HEK293 (cell line): ENCODE data around the gene RPN1.

ENCODE experiments used
- FEZF1 ChIP-seq: fragments of 450-650 bp; formaldehyde crosslinking; IDR thresholded peaks from 2 replicates; pipeline ENCODE4 v1.5.1; 2016; ENCODE audit warnings: missing biosample characterization, missing genetic modification characterization
- GLIS1 ChIP-seq: fragments of 450-650 bp; formaldehyde crosslinking; IDR thresholded peaks from 2 replicates; pipeline ENCODE4 v1.5.1; 2016; ENCODE audit warnings: missing biosample characterization, missing genetic modification characterization
- KLF16 ChIP-seq: fragments of 450-650 bp; formaldehyde crosslinking; IDR thresholded peaks from 2 replicates; pipeline ENCODE4 v1.5.1; 2017; ENCODE audit warnings: missing biosample characterization, missing genetic modification characterization
- KLF8 ChIP-seq: fragments of 450-650 bp; formaldehyde crosslinking; IDR thresholded peaks from 2 replicates; pipeline ENCODE4 v1.5.1; 2016; ENCODE audit warnings: missing biosample characterization, missing genetic modification characterization
- OSR2 ChIP-seq: fragments of 450-650 bp; formaldehyde crosslinking; IDR thresholded peaks from 2 replicates; pipeline ENCODE4 v1.5.1; 2016; ENCODE audit warnings: missing biosample characterization, missing genetic modification characterization
- SCRT2 ChIP-seq: fragments of 450-650 bp; formaldehyde crosslinking; IDR thresholded peaks from 2 replicates; pipeline ENCODE4 v1.5.1; 2016; ENCODE audit warnings: missing biosample characterization, missing genetic modification characterization
- SP2 ChIP-seq: fragments of 450-650 bp; formaldehyde crosslinking; IDR thresholded peaks from 2 replicates; pipeline ENCODE4 v1.5.1; 2016; ENCODE audit warnings: missing biosample characterization, missing genetic modification characterization
- SP7 ChIP-seq: fragments of 450-650 bp; formaldehyde crosslinking; IDR thresholded peaks from 2 replicates; pipeline ENCODE4 v1.5.1; 2016; ENCODE audit warnings: missing biosample characterization, missing genetic modification characterization
- YY1 ChIP-seq: fragments of 450-650 bp; formaldehyde crosslinking; IDR thresholded peaks from 2 replicates; pipeline ENCODE4 v1.5.1; 2018; ENCODE audit warnings: missing biosample characterization, missing genetic modification characterization
- ZBTB17 ChIP-seq: fragments of 450-650 bp; formaldehyde crosslinking; IDR thresholded peaks from 2 replicates; pipeline ENCODE4 v1.5.1; 2016; ENCODE audit warnings: missing biosample characterization, missing genetic modification characterization
- ZNF10 ChIP-seq: fragments of 450-650 bp; formaldehyde crosslinking; IDR thresholded peaks from 2 replicates; pipeline ENCODE4 v1.5.1; 2017; ENCODE audit warnings: missing biosample characterization, missing genetic modification characterization
- ZNF112 ChIP-seq: fragments of 450-650 bp; formaldehyde crosslinking; IDR thresholded peaks from 2 replicates; pipeline ENCODE4 v1.5.0; 2017; ENCODE audit warnings: missing biosample characterization, missing genetic modification characterization
- ZNF175 ChIP-seq: fragments of 450-650 bp; formaldehyde crosslinking; IDR thresholded peaks from 2 replicates; pipeline ENCODE4 v1.5.1; 2016; ENCODE audit warnings: missing biosample characterization, missing genetic modification characterization
- ZNF2 ChIP-seq: fragments of 450-650 bp; formaldehyde crosslinking; IDR thresholded peaks from 2 replicates; pipeline ENCODE4 v1.5.1; 2016; ENCODE audit warnings: missing biosample characterization, missing genetic modification characterization
- ZNF302 ChIP-seq: fragments of 450-650 bp; formaldehyde crosslinking; IDR thresholded peaks from 2 replicates; pipeline ENCODE4 v1.5.1; 2016; ENCODE audit warnings: missing biosample characterization, missing genetic modification characterization, low read depth
- ZNF335 ChIP-seq: fragments of 450-650 bp; formaldehyde crosslinking; conservative IDR thresholded peaks from 2 replicates; pipeline ENCODE4 v1.5.1; 2016; ENCODE audit warnings: missing biosample characterization, missing genetic modification characterization
- ZNF404 ChIP-seq: fragments of 450-650 bp; formaldehyde crosslinking; IDR thresholded peaks from 2 replicates; pipeline ENCODE4 v1.5.1; 2017; ENCODE audit warnings: missing biosample characterization, missing genetic modification characterization
- ZNF501 ChIP-seq: fragments of 450-650 bp; formaldehyde crosslinking; IDR thresholded peaks from 2 replicates; pipeline ENCODE4 v1.5.1; 2016; ENCODE audit warnings: missing biosample characterization, missing genetic modification characterization
- ZNF600 ChIP-seq: fragments of 450-650 bp; formaldehyde crosslinking; IDR thresholded peaks from 2 replicates; pipeline ENCODE4 v1.5.1; 2016; ENCODE audit warnings: missing biosample characterization, missing genetic modification characterization
- ZNF677 ChIP-seq: fragments of 450-650 bp; IDR thresholded peaks from 2 replicates; pipeline ENCODE4 v1.5.0; 2018; ENCODE audit warnings: missing biosample characterization, mild to moderate bottlenecking, missing genetic modification characterization, moderate library complexity
- ZNF837 ChIP-seq: fragments of 450-650 bp; formaldehyde crosslinking; IDR thresholded peaks from 2 replicates; pipeline ENCODE4 v1.5.1; 2016; ENCODE audit warnings: missing biosample characterization, missing genetic modification characterization
- ZSCAN16 ChIP-seq: fragments of 450-650 bp; formaldehyde crosslinking; IDR thresholded peaks from 2 replicates; pipeline ENCODE4 v1.5.1; 2016; ENCODE audit warnings: missing biosample characterization, missing genetic modification characterization
- TF ChIP-seq, protein P1 (sequence below): fragments of 450-650 bp; formaldehyde crosslinking; IDR thresholded peaks from 2 replicates; pipeline ENCODE4 v1.5.1; 2016; ENCODE audit warnings: missing biosample characterization, missing genetic modification characterization
- TF ChIP-seq, protein P2 (sequence below): fragments of 450-650 bp; formaldehyde crosslinking; IDR thresholded peaks from 2 replicates; pipeline ENCODE4 v1.5.1; 2016; ENCODE audit warnings: missing biosample characterization, missing genetic modification characterization
- TF ChIP-seq, protein P3 (sequence below): fragments of 450-650 bp; formaldehyde crosslinking; IDR thresholded peaks from 2 replicates; pipeline ENCODE4 v1.5.1; 2016; ENCODE audit warnings: missing biosample characterization, missing genetic modification characterization
- TF ChIP-seq, protein P4 (sequence below): fragments of 450-650 bp; formaldehyde crosslinking; IDR thresholded peaks from 2 replicates; pipeline ENCODE4 v1.5.0; 2017; ENCODE audit warnings: missing biosample characterization, missing genetic modification characterization, borderline replicate concordance
- TF ChIP-seq, protein P5 (sequence below): sonication (generic); formaldehyde crosslinking; IDR thresholded peaks from 2 replicates; pipeline ENCODE4 v1.8.1; 2022; ENCODE audit warnings: mild to moderate bottlenecking, moderate library complexity, missing genetic modification reagents
- TF ChIP-seq, protein P6 (sequence below): fragments of 450-650 bp; formaldehyde crosslinking; IDR thresholded peaks from 2 replicates; pipeline ENCODE4 v1.5.1; 2017; ENCODE audit warnings: missing biosample characterization, missing genetic modification characterization

Gene RPN1

DNA sequence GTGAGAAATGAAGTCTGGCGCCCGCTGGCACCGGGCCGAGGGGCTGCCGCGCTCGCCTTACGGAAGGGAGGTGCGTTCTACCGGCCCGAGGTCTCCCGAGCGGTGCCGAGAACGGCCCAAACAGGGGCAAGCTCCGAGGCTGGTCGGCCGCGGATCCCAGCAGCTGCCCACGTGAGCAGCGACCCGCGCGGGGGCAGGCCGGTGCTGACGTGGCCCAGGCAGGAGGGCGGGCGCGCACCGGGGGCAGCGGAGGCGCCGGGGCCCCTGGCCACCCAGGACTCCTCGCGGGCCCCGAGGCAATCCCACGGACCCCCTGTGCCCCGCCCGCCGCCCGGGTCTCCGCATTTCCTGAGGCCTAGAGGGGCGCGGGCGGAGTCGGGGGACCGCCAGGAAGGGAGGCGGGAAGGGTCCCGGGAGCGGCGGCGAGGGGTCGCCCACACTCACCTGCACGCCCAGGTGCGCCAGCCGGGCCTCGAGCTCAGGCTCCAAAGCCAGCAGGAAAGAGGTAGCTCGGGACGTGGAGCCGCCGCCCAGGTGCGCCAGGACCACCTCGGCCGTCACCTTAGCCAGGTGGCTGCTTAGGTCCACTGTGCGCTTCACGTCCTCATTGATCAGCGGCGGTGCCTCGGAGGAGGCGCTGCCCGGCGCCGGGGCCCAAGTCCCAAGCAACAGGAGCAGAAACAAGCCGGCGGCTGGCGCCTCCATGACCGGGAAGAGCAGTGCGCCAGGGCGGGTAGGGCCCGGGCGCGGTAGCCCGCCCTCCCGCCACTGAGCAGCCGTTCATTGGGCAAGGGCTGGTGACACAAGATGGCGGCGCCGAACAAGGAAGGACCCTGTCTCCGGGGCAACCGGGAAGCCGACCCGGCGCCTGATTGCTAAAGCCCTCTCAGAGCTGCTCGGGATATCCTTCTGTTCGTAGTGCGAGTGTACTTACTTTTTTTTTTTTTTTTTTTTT lies at the start of gene RPN1 (continued):
- TF ChIP-seq, protein P1, sequence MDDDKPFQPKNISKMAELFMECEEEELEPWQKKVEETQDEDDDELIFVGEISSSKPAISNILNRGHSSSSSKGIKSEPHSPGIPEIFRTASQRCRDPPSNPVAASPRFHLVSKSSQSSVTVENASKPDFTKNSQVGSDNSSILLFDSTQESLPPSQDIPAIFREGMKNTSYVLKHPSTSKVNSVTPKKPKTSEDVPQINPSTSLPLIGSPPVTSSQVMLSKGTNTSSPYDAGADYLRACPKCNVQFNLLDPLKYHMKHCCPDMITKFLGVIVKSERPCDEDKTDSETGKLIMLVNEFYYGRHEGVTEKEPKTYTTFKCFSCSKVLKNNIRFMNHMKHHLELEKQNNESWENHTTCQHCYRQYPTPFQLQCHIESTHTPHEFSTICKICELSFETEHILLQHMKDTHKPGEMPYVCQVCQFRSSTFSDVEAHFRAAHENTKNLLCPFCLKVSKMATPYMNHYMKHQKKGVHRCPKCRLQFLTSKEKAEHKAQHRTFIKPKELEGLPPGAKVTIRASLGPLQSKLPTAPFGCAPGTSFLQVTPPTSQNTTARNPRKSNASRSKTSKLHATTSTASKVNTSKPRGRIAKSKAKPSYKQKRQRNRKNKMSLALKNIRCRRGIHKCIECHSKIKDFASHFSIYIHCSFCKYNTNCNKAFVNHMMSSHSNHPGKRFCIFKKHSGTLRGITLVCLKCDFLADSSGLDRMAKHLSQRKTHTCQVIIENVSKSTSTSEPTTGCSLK, result no peak
- TF ChIP-seq, protein P2, sequence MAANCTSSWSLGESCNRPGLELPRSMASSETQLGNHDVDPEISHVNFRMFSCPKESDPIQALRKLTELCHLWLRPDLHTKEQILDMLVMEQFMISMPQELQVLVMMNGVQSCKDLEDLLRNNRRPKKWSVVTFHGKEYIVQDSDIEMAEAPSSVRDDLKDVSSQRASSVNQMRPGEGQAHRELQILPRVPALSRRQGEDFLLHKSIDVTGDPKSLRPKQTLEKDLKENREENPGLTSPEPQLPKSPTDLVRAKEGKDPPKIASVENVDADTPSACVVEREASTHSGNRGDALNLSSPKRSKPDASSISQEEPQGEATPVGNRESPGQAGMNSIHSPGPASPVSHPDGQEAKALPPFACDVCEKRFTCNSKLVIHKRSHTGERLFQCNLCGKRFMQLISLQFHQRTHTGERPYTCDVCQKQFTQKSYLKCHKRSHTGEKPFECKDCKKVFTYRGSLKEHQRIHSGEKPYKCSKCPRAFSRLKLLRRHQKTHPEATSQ (tag by site-specific recombination), result no peak
- TF ChIP-seq OSR2 (tag by site-specific recombination) (no peak), ZNF501 (tag by site-specific recombination) (peak; percentile 65; the same call in 1 of the 2 replicates), SCRT2 (tag by site-specific recombination) (peak; percentile 87), ZBTB17 (tag by site-specific recombination) (peak; percentile 73), ZNF837 (tag by site-specific recombination) (no peak), SP2 (tag by site-specific recombination) (peak; percentile 66), SP7 (tag by site-specific recombination) (0 out of 2 replicates have a peak, but pooled peaks have one; percentile 36), ZNF600 (tag by site-specific recombination) (no peak), ZNF335 (peak; percentile 99), FEZF1 (tag by site-specific recombination) (no peak), ZNF112 (tag by site-specific recombination) (no peak), ZSCAN16 (tag by site-specific recombination) (no peak), KLF8 (tag by site-specific recombination) (peak; percentile 69; the same call in 1 of the 2 replicates), ZNF2 (no peak; the same call in 1 of the 2 replicates), ZNF175 (tag by site-specific recombination) (no peak), ZNF677 (tag by site-specific recombination) (no peak), ZNF404 (tag by site-specific recombination) (no peak), YY1 (peak; percentile 57), ZNF10 (tag by site-specific recombination) (0 out of 2 replicates have a peak, but pooled peaks have one; percentile 45), KLF16 (tag by site-specific recombination) (peak; percentile 56; the same call in 1 of the 2 replicates), GLIS1 (tag by site-specific recombination) (peak; percentile 59), ZNF302 (tag by site-specific recombination) (no peak)
- TF ChIP-seq, protein P3, sequence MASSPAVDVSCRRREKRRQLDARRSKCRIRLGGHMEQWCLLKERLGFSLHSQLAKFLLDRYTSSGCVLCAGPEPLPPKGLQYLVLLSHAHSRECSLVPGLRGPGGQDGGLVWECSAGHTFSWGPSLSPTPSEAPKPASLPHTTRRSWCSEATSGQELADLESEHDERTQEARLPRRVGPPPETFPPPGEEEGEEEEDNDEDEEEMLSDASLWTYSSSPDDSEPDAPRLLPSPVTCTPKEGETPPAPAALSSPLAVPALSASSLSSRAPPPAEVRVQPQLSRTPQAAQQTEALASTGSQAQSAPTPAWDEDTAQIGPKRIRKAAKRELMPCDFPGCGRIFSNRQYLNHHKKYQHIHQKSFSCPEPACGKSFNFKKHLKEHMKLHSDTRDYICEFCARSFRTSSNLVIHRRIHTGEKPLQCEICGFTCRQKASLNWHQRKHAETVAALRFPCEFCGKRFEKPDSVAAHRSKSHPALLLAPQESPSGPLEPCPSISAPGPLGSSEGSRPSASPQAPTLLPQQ (tag by site-specific recombination), result no peak; the same call in 1 of the 2 replicates
- TF ChIP-seq, protein P4, sequence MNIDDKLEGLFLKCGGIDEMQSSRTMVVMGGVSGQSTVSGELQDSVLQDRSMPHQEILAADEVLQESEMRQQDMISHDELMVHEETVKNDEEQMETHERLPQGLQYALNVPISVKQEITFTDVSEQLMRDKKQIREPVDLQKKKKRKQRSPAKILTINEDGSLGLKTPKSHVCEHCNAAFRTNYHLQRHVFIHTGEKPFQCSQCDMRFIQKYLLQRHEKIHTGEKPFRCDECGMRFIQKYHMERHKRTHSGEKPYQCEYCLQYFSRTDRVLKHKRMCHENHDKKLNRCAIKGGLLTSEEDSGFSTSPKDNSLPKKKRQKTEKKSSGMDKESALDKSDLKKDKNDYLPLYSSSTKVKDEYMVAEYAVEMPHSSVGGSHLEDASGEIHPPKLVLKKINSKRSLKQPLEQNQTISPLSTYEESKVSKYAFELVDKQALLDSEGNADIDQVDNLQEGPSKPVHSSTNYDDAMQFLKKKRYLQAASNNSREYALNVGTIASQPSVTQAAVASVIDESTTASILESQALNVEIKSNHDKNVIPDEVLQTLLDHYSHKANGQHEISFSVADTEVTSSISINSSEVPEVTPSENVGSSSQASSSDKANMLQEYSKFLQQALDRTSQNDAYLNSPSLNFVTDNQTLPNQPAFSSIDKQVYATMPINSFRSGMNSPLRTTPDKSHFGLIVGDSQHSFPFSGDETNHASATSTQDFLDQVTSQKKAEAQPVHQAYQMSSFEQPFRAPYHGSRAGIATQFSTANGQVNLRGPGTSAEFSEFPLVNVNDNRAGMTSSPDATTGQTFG, result no peak
- TF ChIP-seq, protein P5, sequence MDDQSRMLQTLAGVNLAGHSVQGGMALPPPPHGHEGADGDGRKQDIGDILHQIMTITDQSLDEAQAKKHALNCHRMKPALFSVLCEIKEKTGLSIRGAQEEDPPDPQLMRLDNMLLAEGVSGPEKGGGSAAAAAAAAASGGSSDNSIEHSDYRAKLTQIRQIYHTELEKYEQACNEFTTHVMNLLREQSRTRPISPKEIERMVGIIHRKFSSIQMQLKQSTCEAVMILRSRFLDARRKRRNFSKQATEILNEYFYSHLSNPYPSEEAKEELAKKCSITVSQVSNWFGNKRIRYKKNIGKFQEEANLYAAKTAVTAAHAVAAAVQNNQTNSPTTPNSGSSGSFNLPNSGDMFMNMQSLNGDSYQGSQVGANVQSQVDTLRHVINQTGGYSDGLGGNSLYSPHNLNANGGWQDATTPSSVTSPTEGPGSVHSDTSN (CRISPR knock-in tag), result 0 out of 2 replicates have a peak, but pooled peaks have one; percentile 52
- TF ChIP-seq, protein P6, sequence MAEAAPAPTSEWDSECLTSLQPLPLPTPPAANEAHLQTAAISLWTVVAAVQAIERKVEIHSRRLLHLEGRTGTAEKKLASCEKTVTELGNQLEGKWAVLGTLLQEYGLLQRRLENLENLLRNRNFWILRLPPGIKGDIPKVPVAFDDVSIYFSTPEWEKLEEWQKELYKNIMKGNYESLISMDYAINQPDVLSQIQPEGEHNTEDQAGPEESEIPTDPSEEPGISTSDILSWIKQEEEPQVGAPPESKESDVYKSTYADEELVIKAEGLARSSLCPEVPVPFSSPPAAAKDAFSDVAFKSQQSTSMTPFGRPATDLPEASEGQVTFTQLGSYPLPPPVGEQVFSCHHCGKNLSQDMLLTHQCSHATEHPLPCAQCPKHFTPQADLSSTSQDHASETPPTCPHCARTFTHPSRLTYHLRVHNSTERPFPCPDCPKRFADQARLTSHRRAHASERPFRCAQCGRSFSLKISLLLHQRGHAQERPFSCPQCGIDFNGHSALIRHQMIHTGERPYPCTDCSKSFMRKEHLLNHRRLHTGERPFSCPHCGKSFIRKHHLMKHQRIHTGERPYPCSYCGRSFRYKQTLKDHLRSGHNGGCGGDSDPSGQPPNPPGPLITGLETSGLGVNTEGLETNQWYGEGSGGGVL (tag by site-specific recombination), result no peak
